ENCODE results near the gene WDR55. TPM values are rescaled to one million over a fixed set of nuclear protein-coding genes. Genes with fewer than 3 reads are reported as not detected.
"Not testable (repeated sequence)": the region's sequence is repeated elsewhere in the genome, so short reads cannot be mapped to it uniquely, and the experiment has no call there.

WDR55 gene
- polyA plus RNA-seq, 1 of the 3 experiments (the other 2 are of a cell fraction), result 28.3 TPM

- TF ChIP-seq RFX5 (IDR thresholded peaks at IDR 0.05; ENCODE audit: low read length) (no peak), EZH2phosphoT487 (IDR thresholded peaks at IDR 0.05; ENCODE audit: borderline replicate concordance, low read depth) (no peak), FOXJ3 (CRISPR knock-in tag; IDR thresholded peaks at IDR 0.05) (no peak), TAF1 (IDR thresholded peaks at IDR 0.05; ENCODE audit: borderline replicate concordance, low read depth, low read length) (no peak), JUND (IDR thresholded peaks at IDR 0.05) (no peak)
- TF ChIP-seq, protein P1, sequence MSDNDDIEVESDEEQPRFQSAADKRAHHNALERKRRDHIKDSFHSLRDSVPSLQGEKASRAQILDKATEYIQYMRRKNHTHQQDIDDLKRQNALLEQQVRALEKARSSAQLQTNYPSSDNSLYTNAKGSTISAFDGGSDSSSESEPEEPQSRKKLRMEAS (IDR thresholded peaks at IDR 0.05; ENCODE audit: low read depth), result no peak
These were observed 27.2 kb upstream of the WDR55 start (continued) for GRCh38 chr5:140637371-140638100.

DNA sequence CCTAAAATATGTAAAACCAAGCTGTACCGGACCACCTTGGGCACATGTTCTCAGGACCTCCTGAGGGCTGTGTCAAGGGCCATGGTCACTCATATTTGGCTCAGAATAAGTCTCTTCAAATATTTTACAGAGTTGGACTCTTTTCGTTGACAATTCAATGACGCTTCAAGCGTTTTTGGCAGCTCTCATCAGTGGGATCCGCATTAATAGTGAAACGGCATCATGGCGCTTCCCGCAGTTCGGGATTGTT is 25.9 kb upstream of the WDR55 start:
- not testable (repeated sequence) for H3F3A ChIP-seq (replicated peaks; ENCODE audit: insufficient read depth)

GRCh38 chr5:140639148-140639981 is 25.3 kb upstream of the WDR55 start, which contains the start of gene TMCO6:
Gene TMCO6 (plus strand): TSS chr5:140639451. CDS start chr5:140639528, 77 bp downstream.
- H3K36me3 ChIP-seq (replicated peaks in 1 of 2; ENCODE audit: control insufficient read depth in 1 of 2, insufficient read depth in 2 of 2, low read length in 1 of 2), result peaks cover 7 to 16% of the 10 kb centered on the region in 2 experiments
- H3K27ac ChIP-seq (ENCODE audit: low read depth in 2 of 2, low read length in 1 of 2), result peak within 1 kb of the TSS; percentile 61 to 76
- no peaks in the 10 kb centered on the region for H3K9me3 ChIP-seq
- ChIA-PET POLR2A (interaction anchor here (1.1 to 2.0 kb wide), 2 partner anchors 8 to 24 kb away, joined by 3 to 9 read pairs; partner anchors contain the start of genes IK and NDUFA2), CTCF (interaction anchor here (0.6 to 2.0 kb wide), 18 partner anchors 8 to 402 kb away, joined by 3 to 8 read pairs (median 3); partner anchors contain the start of genes ANKHD1, EIF4EBP3, IK and NDUFA2)
- no peaks in the 10 kb centered on the region for H3K9me2 ChIP-seq
- H4K20me1 ChIP-seq (ENCODE audit: insufficient read depth), result no peaks in the 10 kb centered on the region
- peaks cover 5% of the 10 kb centered on the region for H3F3A ChIP-seq (replicated peaks; ENCODE audit: insufficient read depth)
- H3K9ac ChIP-seq, result peak within 1 kb of the TSS; percentile 84
- peak within 1 kb of the TSS; percentile 77 for H3K4me3 ChIP-seq (ENCODE audit: low read depth in 2 of 2, low read length in 1 of 2)
- no peaks in the 10 kb centered on the region for H3K27me3 ChIP-seq (ENCODE audit: insufficient read depth)
- peaks cover 23% of the 10 kb centered on the region for H3K79me2 ChIP-seq (ENCODE audit: insufficient read depth)
- H2AFZ ChIP-seq (ENCODE audit: low read depth), result peak within 1 kb of the TSS; percentile 98
- H3K4me1 ChIP-seq (ENCODE audit: control insufficient read depth in 1 of 2, insufficient read depth in 2 of 2, low read depth in 1 of 2, low read length in 1 of 2), result peaks cover 0 to 9% of the 10 kb centered on the region in 2 experiments; a peak in 2 of 4 replicates
- DNase-seq, result peak; percentile 100
- peak within 1 kb of the TSS; percentile 91 for H3K4me2 ChIP-seq
- 1% methylated on average over 40 of the region's 63 CpGs for WGBS (ENCODE audit: low lambda C conversion rate)
- TF ChIP-seq ELF1 (IDR thresholded peaks at IDR 0.05), result no peak
- peak; percentile 90; the same call in 1 of the 2 replicates for TF ChIP-seq SIN3A (IDR thresholded peaks at IDR 0.05; ENCODE audit: borderline replicate concordance, low read depth, low read length)
- no peak for TF ChIP-seq ZBTB33 (IDR thresholded peaks at IDR 0.05; ENCODE audit: borderline replicate concordance, low read depth)
- peak; percentile 64 for TF ChIP-seq TAF1 (IDR thresholded peaks at IDR 0.05; ENCODE audit: borderline replicate concordance, low read depth, low read length)
- TF ChIP-seq EP300 (IDR thresholded peaks at IDR 0.05; ENCODE audit: borderline replicate concordance in 1 of 2, low read depth in 1 of 2, low read length in 1 of 2), result no peak
- TF ChIP-seq SMC3 (IDR thresholded peaks at IDR 0.05; ENCODE audit: low read depth, low read length), result peak; percentile 32; the same call in 1 of the 2 replicates
- no peak for TF ChIP-seq MEF2A (IDR thresholded peaks at IDR 0.05; ENCODE audit: borderline replicate concordance, low read depth)
- TF ChIP-seq, protein P2, sequence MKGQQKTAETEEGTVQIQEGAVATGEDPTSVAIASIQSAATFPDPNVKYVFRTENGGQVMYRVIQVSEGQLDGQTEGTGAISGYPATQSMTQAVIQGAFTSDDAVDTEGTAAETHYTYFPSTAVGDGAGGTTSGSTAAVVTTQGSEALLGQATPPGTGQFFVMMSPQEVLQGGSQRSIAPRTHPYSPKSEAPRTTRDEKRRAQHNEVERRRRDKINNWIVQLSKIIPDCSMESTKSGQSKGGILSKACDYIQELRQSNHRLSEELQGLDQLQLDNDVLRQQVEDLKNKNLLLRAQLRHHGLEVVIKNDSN (IDR thresholded peaks at IDR 0.05; ENCODE audit: borderline replicate concordance, low read depth), result no peak
- TF ChIP-seq, protein P1 (IDR thresholded peaks at IDR 0.05; ENCODE audit: low read depth), result peak; percentile 93
- TF ChIP-seq GABPA (IDR thresholded peaks at IDR 0.05; ENCODE audit: low read depth), result no peak
- TF ChIP-seq TCF12 (IDR thresholded peaks at IDR 0.05), result no peak
- peak; percentile 76 for TF ChIP-seq NRF1 (IDR thresholded peaks at IDR 0.05; ENCODE audit: low read depth, low read length)
- TF ChIP-seq, protein P3, sequence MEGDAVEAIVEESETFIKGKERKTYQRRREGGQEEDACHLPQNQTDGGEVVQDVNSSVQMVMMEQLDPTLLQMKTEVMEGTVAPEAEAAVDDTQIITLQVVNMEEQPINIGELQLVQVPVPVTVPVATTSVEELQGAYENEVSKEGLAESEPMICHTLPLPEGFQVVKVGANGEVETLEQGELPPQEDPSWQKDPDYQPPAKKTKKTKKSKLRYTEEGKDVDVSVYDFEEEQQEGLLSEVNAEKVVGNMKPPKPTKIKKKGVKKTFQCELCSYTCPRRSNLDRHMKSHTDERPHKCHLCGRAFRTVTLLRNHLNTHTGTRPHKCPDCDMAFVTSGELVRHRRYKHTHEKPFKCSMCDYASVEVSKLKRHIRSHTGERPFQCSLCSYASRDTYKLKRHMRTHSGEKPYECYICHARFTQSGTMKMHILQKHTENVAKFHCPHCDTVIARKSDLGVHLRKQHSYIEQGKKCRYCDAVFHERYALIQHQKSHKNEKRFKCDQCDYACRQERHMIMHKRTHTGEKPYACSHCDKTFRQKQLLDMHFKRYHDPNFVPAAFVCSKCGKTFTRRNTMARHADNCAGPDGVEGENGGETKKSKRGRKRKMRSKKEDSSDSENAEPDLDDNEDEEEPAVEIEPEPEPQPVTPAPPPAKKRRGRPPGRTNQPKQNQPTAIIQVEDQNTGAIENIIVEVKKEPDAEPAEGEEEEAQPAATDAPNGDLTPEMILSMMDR (IDR thresholded peaks at IDR 0.05), result peak; percentile 60
- TF ChIP-seq FOXJ3 (CRISPR knock-in tag; IDR thresholded peaks at IDR 0.05), result no peak

More for the DNA sequence above, 25.9 kb upstream of the WDR55 start:
- not testable (repeated sequence) for H3K9me2 ChIP-seq; H3K9me3 ChIP-seq; H4K20me1 ChIP-seq (ENCODE audit: insufficient read depth); DNase-seq; H3K27me3 ChIP-seq (ENCODE audit: insufficient read depth); H3K4me1 ChIP-seq (ENCODE audit: control insufficient read depth in 1 of 2, insufficient read depth in 2 of 2, low read depth in 1 of 2, low read length in 1 of 2)
- Histone ChIP-seq H3K36me3 (replicated peaks in 1 of 2; ENCODE audit: control insufficient read depth in 1 of 2, insufficient read depth in 2 of 2, low read length in 1 of 2) (peaks cover 6 to 10% of the 10 kb centered on the region in 2 experiments), H3K79me2 (ENCODE audit: insufficient read depth) (peaks cover 18% of the 10 kb centered on the region), H3K4me2 (peak overlapping the region; percentile 45), H3K4me3 (ENCODE audit: low read depth in 2 of 2, low read length in 1 of 2) (peak overlapping the region; percentile 77), H3K9ac (peak overlapping the region; percentile 12; the same call in 1 of the 2 replicates), H2AFZ (ENCODE audit: low read depth) (peak overlapping the region; percentile 98), H3K27ac (ENCODE audit: low read depth in 2 of 2, low read length in 1 of 2) (peak overlapping the region; percentile 60 to 76; a peak in 3 of 4 replicates)
- ChIA-PET POLR2A (interaction anchor here (1.1 to 2.0 kb wide), 2 partner anchors 9 to 25 kb away, joined by 3 to 9 read pairs; partner anchors contain the start of genes IK and NDUFA2), CTCF (interaction anchor here (0.6 to 2.0 kb wide), 10 partner anchors 8 to 287 kb away, joined by 3 to 7 read pairs (median 4); partner anchors contain the start of genes IK and NDUFA2)
- WGBS (ENCODE audit: low lambda C conversion rate), result 38% methylated on average over 8 of the region's 9 CpGs

Measured in SK-N-SH (cell line).